Measurements from ENCODE around the gene DNAH14. TPM values are rescaled to one million over a fixed set of nuclear protein-coding genes. Genes with fewer than 3 reads are reported as not detected.

Gene DNAH14
- total RNA-seq, 1 experiment from 2014 or later, result not detected

GRCh38 chr1:225448146-225448805, 518.8 kb downstream of the DNAH14 start:
- DNase-seq (ENCODE audit: low read depth), result no peak

All from M059J (cell line).